IMR-90 (cell line): ENCODE results near the gene CNTN5.

Source experiments
- BHLHE40 ChIP-seq: fragments of 150-350 bp; IDR thresholded peaks from 2 replicates; pipeline ENCODE4 v1.6.1; 2016; ENCODE audit warnings: mild to moderate bottlenecking, low read depth, low read length
- CEBPB ChIP-seq: IDR thresholded peaks from 2 replicates; pipeline ENCODE4 v1.6.1; 2012; ENCODE audit warnings: low read depth, low read length, improper control_type of control experiment
- CHD1 ChIP-seq: IDR thresholded peaks from 2 replicates; pipeline ENCODE4 v1.6.1; 2012; ENCODE audit warnings: low read depth, low read length, improper control_type of control experiment
- CTCF ChIP-seq: conservative IDR thresholded peaks from 2 replicates; pipeline ENCODE4 v1.5.1; 2012; ENCODE audit warnings: mild to moderate bottlenecking, low read depth, low read length, improper control_type of control experiment
- POLR2A ChIP-seq: IDR thresholded peaks from 2 replicates; pipeline ENCODE4 v1.6.1; 2012; ENCODE audit warnings: mild to moderate bottlenecking, low read depth, low read length
- RAD21 ChIP-seq: IDR thresholded peaks from 2 replicates; pipeline ENCODE4 v1.6.1; 2012; ENCODE audit warnings: low read length, improper control_type of control experiment
- SMC3 ChIP-seq: fragments of 150-350 bp; IDR thresholded peaks from 2 replicates; pipeline ENCODE4 v1.6.1; 2016; ENCODE audit warnings: low read depth, mild to moderate bottlenecking, antibody characterized with exemption, low read length, moderate library complexity
- TF ChIP-seq, protein P1 (sequence below): fragments of 150-350 bp; IDR thresholded peaks from 2 replicates; pipeline ENCODE4 v1.6.1; 2016; ENCODE audit warnings: low read depth, mild to moderate bottlenecking, low read length, moderate library complexity, borderline replicate concordance

DNA sequence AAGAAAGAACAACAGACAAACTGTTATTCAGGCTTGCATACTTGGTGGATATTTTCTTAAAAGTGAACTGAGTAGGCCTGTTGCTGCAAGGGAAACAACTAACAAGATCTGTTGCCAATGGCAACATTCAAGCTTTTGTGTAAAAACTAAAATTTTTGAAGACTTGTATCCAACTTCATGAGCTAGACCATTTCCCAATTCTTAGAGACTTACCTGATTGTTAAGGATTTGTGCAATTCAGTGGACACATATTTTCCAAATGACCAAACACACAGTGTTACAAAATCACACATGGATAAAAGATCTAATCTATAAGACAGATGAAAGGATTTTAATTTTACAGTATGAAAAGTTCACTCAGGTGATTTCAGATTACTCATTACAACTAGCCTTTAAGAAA, 564.1 kb downstream of the CNTN5 start:
- TF ChIP-seq RAD21 (no peak), CTCF (no peak), POLR2A (no peak), CEBPB (no peak), CHD1 (no peak), SMC3 (no peak), BHLHE40 (no peak)
- TF ChIP-seq, protein P1, sequence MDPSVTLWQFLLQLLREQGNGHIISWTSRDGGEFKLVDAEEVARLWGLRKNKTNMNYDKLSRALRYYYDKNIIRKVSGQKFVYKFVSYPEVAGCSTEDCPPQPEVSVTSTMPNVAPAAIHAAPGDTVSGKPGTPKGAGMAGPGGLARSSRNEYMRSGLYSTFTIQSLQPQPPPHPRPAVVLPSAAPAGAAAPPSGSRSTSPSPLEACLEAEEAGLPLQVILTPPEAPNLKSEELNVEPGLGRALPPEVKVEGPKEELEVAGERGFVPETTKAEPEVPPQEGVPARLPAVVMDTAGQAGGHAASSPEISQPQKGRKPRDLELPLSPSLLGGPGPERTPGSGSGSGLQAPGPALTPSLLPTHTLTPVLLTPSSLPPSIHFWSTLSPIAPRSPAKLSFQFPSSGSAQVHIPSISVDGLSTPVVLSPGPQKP = no peak
